Erythroblast (primary cell): ENCODE measurements around the gene ANKRD39.

ENCODE experiments used
- DNase-seq, 2 experiments: peaks; one replicate each; lab custom pipeline; 2025; lab: John Stamatoyannopoulos, UW
- GATA1 ChIP-seq: IDR thresholded peaks from 2 replicates; pipeline ENCODE4 v1.6.1; 2011; ENCODE audit warnings: low read depth, mild to moderate bottlenecking, control low read depth, low read length, moderate library complexity
- POLR2A ChIP-seq: IDR thresholded peaks from 2 replicates; pipeline ENCODE4 v1.6.1; 2011; ENCODE audit warnings: mild to moderate bottlenecking, low read length

ANKRD39 gene, protein sequence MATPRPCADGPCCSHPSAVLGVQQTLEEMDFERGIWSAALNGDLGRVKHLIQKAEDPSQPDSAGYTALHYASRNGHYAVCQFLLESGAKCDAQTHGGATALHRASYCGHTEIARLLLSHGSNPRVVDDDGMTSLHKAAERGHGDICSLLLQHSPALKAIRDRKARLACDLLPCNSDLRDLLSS

DNA sequence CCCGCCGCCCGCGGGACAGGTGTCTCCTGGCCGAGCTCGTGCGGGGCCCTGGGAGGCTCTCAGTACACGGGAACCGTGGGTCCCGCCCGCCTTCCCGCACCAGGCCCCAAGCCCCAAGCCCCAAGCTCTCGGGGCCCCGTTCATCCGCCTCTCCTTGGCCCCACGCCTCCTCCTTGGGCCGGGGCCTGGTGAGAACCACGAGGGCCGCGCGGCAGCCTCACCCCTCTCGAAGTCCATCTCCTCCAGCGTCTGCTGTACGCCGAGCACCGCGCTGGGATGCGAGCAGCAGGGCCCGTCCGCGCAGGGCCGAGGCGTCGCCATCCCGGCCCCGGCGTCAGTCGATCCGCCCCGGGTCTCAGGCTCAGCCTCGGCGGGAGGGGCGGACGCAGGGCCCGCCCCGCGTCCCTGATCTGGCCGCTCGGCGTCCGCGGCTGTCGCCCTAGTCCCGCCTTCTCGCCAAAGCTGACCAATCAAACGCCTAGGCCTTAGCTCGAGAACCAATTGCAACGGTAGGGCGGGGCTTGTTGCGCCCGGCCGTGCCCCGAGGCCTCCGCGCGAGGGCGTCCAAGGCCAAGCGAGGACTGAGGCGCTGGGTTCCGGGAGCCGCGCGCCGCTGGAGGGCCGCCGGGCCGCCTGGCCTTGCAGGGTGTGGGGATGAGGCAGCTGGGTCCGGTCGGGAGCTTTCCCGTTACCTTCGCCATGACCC, at the start of gene ANKRD39:
Gene ANKRD39, minus strand, starts transcription at position 350 of the 706 bp plus-strand sequence. Its CDS starts 29 bp downstream, at position 321.
- no peak for TF ChIP-seq GATA1
- peak; percentile 77 for TF ChIP-seq POLR2A
- peak; percentile 98 to 100 for DNase-seq

DNA sequence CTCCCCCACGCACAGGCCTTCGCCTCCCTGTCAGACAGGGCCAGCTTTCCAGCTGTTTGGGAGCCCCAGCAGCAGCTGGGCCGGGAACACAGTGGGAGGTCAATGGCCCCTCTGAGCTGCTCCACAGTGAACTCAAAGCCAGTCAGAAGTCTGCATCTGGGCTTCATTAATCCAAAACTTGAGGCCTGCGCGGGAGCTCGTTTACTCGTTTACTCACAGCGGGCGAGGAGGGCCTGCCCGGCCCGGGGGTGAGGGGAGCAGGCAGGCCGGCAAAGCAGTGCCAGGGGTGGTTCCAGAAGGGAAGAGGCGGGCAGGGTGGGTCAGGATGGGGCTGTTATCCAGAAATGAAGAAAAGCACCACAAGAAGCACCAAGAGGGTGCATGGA, 48.9 kb upstream of the ANKRD39 start:
- no peak for TF ChIP-seq GATA1
- no peak for TF ChIP-seq POLR2A
- no peak for DNase-seq

DNA sequence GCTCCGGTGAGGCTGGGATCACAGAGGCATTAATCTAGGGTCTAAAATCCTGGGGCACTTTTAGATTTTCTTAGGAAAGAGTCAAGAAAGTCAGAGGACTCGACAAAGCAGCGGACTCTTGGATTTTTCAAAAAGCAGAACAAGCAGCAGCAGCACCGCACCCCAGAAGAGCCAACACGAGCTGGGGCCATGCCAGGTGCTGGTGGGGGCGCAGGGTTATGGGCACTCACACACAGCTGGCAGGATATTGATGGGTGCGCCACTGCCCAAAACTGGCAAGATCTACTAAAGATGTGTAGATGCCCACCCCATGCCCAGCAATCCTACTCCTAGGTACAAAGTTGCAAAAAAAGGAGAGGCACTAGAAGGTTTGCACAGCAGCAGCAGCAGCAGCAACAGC, 46.0 kb upstream of the ANKRD39 start:
- TF ChIP-seq POLR2A (no peak), GATA1 (no peak)
- no peak for DNase-seq

DNA sequence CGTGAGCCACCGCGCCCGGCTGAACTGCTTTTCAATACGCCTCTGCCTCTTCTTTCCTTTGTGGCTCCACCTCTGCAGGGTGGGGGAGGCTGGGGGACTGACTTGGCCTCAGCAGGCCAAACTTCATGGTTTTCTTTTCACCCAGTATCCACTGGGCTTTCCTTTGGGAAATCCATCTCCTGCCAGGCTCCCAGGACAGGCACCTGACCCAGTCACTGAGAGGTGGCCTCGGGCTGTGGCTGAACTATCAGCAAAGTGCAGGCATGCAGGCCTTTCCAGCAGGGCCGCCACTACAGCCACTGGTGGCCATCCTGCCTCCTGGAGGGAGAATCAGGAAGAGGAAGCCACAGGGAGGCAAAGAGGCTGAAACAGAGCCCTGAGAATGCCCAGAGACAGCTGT, 45.5 kb upstream of the ANKRD39 start:
- DNase-seq = no peak
- TF ChIP-seq POLR2A (no peak), GATA1 (no peak)

DNA sequence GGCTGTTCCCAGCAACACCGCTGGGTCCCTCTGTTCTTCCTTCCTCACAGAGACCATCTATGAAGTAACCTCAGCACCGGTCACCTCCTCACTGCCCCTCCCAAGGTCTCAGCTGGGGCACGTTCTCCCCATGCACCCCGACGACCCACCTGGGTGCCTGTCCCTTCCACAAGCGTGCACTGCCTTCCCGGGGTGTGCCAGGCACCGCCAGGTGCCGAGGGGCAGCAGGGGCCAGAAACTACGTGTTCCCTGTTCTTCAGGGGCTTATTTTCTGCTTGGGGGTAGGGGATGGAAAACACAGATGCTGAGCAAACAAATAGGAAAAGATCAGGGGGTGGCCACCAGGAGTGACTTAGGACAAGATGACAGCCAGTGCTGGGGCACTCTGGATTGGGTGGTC, 42.4 kb upstream of the ANKRD39 start:
- no peak for DNase-seq
- TF ChIP-seq POLR2A (no peak), GATA1 (no peak)

DNA sequence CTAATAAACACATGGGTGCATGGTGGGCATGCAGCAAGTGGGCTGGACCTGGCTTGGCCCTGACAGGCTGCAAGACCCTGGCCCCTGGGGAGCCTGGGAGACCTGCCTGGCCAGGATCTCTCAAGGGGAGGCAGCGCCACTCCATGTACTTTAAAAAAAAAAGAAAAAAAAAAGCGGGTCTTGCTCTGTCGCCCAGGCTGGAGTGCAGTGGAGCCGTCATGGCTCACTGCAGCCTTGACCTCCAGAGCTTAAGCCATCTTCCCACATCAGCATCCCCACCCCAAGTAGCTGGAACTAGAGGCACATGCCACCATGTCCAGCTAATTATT, 41.6 kb upstream of the ANKRD39 start:
- no peak for DNase-seq
- no peak for TF ChIP-seq POLR2A
- no peak for TF ChIP-seq GATA1

DNA sequence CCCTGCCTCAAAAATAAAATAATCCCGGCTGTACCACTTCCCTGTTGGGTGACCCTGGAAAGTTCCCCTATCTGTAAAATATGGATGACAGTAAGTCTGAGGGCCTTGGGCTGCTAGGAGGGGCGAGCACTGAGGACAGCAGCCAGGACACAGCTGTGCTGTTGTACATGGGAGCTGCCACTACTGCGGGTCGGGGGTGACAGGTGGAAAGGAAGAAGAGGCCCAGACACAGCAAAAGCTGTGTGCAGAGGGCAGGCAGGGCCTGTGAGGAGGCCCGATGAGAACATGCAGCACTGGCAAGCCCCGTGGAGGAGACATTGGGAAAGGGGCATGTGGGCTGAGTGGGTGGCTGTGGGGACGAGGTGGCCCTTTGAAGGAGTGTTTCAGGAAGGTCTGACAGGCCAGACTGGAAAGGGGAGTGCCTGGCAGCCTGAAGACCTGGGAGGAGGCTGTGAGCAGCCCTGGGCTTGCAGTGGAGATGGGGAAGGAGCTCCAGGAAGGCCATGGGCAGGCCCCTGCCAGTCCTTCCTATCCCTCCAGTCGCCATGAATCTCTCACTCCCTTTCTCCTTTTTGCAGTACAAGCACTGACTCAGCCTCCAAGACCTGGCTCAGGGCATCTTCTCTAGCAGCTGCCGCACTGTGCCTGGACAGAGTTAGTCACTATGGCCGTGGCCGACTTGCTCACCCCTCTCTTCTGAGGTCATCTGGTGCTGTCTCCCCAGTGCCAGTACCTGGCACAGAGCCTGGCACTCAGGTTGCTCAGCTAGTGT, 41.0 kb upstream of the ANKRD39 start:
- no peak for DNase-seq
- TF ChIP-seq GATA1 (no peak), POLR2A (no peak)

DNA sequence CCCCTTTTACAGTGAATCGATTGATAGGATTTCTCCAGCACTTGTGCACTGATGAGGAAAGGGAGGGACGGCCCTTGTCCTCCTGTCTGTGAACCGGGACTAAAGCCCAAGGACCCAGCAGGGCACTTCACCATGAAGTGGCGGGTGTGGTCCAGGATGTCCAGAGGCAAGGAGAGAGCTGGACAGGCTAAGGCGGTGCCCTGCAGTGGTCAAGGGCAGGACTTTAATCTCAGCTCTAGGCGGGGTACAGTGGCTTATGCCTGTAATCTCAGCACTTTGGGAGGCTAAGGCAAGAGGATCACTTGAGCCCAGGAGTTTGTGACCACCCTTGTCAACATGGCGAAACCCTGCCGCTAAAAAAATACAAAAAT, 40.3 kb upstream of the ANKRD39 start:
- no peak for DNase-seq
- TF ChIP-seq POLR2A (no peak), GATA1 (no peak)

DNA sequence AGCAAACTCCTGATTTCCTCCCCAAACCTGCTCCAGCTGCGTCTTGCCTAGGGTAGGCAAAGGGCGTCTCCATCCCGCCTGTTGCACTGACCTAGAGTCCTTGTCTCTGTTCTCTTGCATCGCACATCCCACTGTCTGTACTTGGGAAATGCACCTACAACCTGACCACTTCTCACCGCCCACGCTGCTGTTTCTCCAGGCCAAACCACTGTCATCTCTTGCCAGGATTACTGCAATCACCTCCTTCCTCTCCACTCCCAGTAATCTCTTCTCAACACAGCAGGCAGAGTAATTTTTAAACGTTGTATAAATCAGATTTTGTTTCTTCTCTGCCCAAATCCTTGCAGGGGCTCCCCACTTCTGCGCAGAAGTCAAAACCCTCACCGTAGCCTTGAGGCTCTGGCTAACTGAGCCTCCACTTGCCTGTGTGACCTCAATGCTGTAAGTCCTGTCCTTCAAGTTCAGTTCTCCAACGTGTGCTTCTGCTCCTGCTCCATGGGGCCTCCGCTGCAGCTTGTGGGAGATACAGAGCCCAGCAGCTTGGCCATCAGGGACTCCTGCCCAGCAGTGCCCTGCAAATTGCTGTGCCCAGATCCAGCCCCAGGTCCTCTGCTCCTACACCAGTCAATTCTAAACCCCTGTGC, 39.8 kb upstream of the ANKRD39 start:
- no peak for TF ChIP-seq POLR2A
- DNase-seq = no peak

DNA sequence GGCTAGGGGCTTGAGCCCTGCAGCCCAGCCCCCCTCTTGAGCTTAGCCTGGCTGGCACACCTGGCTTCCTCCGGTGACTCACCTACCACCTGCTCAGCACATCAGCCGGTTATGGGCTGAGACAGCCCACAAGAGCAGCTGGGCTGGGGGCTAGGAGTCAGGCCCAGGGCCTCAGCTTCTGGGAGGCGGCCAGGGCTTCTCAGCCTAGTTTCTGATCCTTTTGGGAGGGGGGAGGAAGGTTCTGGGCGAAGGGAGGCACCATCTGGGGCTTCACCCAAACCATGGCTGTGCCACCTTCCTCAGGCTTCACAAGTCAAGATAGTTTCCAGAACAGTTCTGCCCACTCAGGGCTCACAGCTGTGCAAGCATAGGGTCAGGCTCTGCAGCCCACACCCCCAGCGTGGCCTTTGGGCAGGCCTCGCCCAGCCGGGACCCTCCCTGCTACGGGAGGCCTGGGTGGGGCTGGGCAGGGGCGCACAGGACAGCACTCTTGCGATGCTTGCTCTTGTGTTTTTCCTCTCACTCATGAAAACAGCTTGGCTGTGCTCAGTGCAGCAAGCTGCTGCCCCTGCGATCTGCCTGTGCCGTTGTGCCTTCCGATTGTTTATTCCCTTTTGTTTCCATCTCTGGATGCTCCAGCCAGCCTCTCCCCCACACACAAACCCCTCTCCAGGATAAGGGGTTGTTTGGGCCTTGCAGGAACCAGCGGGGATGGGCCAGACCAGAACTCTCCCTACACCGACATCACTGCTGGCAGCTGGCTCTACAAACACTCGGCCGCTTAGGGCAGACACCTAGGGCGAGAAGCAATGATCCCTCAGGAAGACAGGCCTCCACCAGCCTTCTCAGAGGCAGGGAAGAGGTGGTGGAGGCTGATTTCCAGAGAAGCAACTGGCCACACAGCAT, 38.2 kb upstream of the ANKRD39 start:
- peak; percentile 57 to 61 for DNase-seq

DNA sequence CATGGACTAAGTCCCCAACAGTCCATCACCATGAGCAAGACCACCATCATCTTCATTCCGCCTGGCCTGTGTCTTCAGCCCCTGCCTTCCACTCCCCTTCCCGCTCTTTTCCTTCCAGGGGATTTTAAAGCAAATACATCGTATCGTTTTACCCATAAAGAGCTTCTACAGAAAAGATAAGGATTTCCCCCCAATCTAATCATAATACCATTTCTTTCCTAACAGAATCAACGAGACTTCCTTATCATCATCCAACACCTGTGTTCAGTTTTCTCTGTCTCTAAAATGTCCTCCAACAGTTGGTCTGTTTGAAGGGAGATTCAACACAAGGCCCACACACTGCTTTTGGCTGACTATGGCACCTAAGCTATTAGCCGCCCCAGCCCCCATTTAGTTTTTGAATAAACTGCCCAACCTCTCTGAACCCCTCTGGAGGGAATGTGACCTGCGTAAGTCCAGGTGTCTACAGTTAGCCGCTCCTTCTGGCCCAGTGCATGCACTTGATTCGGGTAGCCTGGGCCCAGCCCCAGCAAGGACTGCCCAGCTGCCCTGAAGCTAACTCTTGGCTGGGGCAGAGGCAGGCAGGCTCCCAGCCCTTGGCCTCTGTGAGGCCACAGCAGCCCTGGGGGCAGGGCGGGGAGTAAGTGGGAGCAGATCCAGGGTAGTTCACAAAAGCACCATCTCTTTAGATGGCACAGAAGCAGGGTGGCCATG, 37.4 kb upstream of the ANKRD39 start:
- DNase-seq = peak; percentile 81 to 94
- TF ChIP-seq POLR2A (no peak), GATA1 (no peak)

More for the DNA sequence above, 38.2 kb upstream of the ANKRD39 start:
- no peak for TF ChIP-seq GATA1
- no peak for TF ChIP-seq POLR2A

DNA sequence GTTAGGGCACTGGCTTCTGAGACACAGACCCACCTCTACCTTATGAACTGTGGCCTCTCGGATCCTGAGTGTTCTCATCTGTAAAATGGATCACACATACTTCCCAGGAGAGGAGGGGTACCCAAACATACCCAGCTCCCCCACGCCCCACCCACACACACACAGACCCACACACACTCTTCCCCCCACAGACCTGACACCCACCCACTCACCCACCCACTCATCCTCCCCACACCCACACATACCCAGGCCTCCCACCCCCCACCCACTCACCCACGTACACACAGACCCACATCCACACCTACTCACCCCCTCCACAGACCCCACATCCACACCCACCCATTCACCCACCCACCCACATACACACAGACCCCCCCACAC, 36.3 kb upstream of the ANKRD39 start:
- peak in 1 of 2 experiments; percentile 22 for DNase-seq
- TF ChIP-seq POLR2A = no peak
- no peak for TF ChIP-seq GATA1
